Measurements from ENCODE around the gene ACTL8. TPM values are rescaled to one million over a fixed set of nuclear protein-coding genes. Genes with fewer than 3 reads are reported as not detected.

Gene ACTL8
- polyA plus RNA-seq, 4 donors = 0.03 to 0.12 TPM; not detected in 2

DNA sequence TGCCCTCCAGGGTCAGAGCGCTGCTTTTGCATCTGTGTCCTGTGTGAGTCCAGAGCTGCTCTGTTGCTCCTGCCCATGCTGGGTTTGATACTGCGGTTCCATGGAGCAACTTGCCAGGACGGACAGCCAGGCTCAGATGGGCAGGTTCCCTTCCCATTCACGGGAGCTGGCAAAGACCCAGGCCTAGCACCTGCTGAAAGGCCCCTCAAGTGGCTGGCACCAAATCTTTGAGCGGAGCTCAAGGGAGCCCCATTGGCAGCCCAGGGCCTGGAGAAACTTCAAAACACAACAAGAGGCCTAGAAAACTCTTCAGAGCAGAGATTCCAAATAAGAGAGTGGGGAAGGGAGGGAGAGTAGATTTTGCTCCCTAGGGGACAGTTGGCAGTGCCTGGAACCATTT lies 97.2 kb downstream of the ACTL8 start:
- 59 to 83% (median 66%) methylated on average over 5 of the region's 5 CpGs for WGBS, 3 donors
- Histone ChIP-seq H3K27ac (ENCODE audit: low read depth in 1 of 3, low read length in 2 of 3) (no peak overlapping the region), H3K36me3 (ENCODE audit: control insufficient read depth in 3 of 3, insufficient read depth in 2 of 3, low read depth in 1 of 3, low read length in 3 of 3) (no peaks in the 10 kb centered on the region), H3K27me3 (ENCODE audit: control insufficient read depth in 3 of 3, insufficient read depth in 3 of 3, low read length in 3 of 3) (no peaks in the 10 kb centered on the region), H3K4me1 (ENCODE audit: control insufficient read depth in 3 of 3, insufficient read depth in 2 of 3, low read depth in 1 of 3, low read length in 2 of 3) (no peaks in the 10 kb centered on the region), H3K4me3 (ENCODE audit: low read depth in 1 of 3, low read length in 3 of 3) (no peak overlapping the region), H3K9me3 (ENCODE audit: control insufficient read depth in 2 of 2, insufficient read depth in 1 of 2, low read depth in 1 of 2, low read length in 1 of 2) (no peaks in the 10 kb centered on the region)
- DNase-seq = no peak
- no peak for FAIRE-seq

DNA sequence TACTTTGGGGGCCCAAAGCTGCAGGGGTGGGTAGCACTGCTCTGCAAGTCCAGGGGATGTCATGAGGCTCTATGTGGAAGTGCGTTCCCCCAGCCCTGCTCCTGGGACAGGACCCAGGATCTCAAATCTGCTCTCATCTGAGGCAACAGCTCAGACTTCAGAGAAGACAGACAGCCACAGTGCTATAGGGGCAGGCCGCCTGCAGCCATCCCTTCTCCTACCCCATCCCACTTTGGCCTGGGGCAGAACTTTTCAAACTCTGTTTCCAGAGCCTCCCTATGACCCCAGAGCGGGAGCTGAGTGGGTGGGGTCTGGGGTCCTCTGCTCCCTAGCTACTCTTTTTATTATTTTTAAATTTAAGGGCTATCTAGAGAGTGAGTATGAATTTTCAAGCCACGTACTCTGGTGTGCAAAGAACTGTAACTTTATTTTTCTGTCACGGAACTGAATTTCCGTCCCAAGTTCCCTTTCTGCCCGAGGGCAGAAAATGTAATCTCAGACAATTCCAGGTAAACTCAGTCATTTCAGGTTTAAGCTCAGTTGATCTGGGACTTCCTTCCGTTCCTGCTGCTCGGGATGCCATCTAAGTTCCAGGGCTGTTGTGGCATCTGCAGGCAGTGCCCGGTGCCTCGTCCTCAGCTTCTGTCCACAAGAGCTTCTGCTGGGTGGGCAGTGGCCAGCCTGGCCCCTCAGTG lies 98.3 kb downstream of the ACTL8 start:
- H3K27me3 ChIP-seq (ENCODE audit: control insufficient read depth in 3 of 3, insufficient read depth in 3 of 3, low read length in 3 of 3) = no peaks in the 10 kb centered on the region
- DNase-seq (no peak), FAIRE-seq (no peak)
- H3K9me3 ChIP-seq (ENCODE audit: control insufficient read depth in 2 of 2, insufficient read depth in 1 of 2, low read depth in 1 of 2, low read length in 1 of 2) = no peaks in the 10 kb centered on the region
- no peaks in the 10 kb centered on the region for H3K4me1 ChIP-seq (ENCODE audit: control insufficient read depth in 3 of 3, insufficient read depth in 2 of 3, low read depth in 1 of 3, low read length in 2 of 3)
- no peaks in the 10 kb centered on the region for H3K36me3 ChIP-seq (ENCODE audit: control insufficient read depth in 3 of 3, insufficient read depth in 2 of 3, low read depth in 1 of 3, low read length in 3 of 3)
- 67 to 76% (median 70%) methylated on average over 11 of the region's 11 CpGs for WGBS, 3 donors
- no peak overlapping the region for H3K27ac ChIP-seq (ENCODE audit: low read depth in 1 of 3, low read length in 2 of 3)
- no peak overlapping the region for H3K4me3 ChIP-seq (ENCODE audit: low read depth in 1 of 3, low read length in 3 of 3)

DNA sequence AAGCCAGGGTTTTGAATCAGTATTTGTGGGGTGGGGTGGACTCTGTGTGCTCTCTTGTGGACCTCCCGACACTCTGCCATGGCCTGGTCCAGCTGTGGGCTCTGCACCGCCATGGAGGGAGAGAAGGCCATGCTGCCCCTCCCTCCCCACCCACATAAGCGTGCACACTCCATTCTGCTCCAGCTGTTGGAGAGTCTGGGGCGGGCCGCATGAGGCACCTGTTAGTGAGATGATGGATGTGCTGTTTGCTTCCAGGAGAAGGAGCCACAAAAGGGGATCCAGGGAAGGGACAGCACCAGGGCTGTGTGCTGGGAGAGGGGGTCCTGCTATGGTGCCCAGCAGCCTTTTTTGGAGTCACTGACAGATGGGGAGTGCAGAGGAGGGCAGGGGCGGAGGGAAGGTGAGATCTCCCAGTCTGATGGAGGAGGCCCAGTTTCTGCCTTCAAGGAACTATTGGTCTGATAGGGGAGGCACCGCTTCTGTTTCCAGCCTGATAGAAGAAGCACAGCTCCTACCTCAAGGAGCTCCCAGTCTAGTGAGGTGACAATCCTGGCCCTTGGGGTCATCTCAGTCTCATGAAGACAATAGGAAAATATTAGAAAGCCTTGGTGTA lies 101.5 kb downstream of the ACTL8 start:
- Histone ChIP-seq H3K27me3 (ENCODE audit: control insufficient read depth in 3 of 3, insufficient read depth in 3 of 3, low read length in 3 of 3) (no peaks in the 10 kb centered on the region), H3K9me3 (ENCODE audit: control insufficient read depth in 2 of 2, insufficient read depth in 1 of 2, low read depth in 1 of 2, low read length in 1 of 2) (no peaks in the 10 kb centered on the region), H3K4me3 (ENCODE audit: low read depth in 1 of 3, low read length in 3 of 3) (no peak overlapping the region), H3K4me1 (ENCODE audit: control insufficient read depth in 3 of 3, insufficient read depth in 2 of 3, low read depth in 1 of 3, low read length in 2 of 3) (no peaks in the 10 kb centered on the region), H3K36me3 (ENCODE audit: control insufficient read depth in 3 of 3, insufficient read depth in 2 of 3, low read depth in 1 of 3, low read length in 3 of 3) (no peaks in the 10 kb centered on the region), H3K27ac (ENCODE audit: low read depth in 1 of 3, low read length in 2 of 3) (no peak overlapping the region)
- DNase-seq = no peak
- no peak for FAIRE-seq
- WGBS, 3 donors = 63 to 73% (median 68%) methylated on average over 6 to 7 of the region's 7 CpGs

DNA sequence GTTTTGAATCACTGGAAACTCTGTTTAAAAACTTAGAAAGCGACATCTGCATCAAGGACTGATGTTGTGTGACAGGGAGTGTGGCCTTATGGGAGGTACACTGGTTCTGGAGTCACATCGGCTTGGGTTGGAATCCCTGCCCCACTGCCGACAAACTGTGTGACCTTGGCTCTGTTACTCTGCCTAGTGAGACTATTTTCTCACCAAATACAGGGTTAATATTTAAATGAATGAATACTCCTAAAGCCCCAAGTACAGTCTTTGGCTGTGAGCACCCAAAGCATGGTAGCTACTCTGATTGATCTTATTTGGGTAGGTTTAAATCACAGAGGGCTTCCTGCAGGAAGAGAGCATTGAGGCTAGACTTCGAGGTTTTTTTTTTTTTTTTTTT lies 102.0 kb downstream of the ACTL8 start:
- FAIRE-seq = no peak
- Histone ChIP-seq H3K27me3 (ENCODE audit: control insufficient read depth in 3 of 3, insufficient read depth in 3 of 3, low read length in 3 of 3) (no peaks in the 10 kb centered on the region), H3K27ac (ENCODE audit: low read depth in 1 of 3, low read length in 2 of 3) (no peak overlapping the region), H3K36me3 (ENCODE audit: control insufficient read depth in 3 of 3, insufficient read depth in 2 of 3, low read depth in 1 of 3, low read length in 3 of 3) (no peaks in the 10 kb centered on the region), H3K4me1 (ENCODE audit: control insufficient read depth in 3 of 3, insufficient read depth in 2 of 3, low read depth in 1 of 3, low read length in 2 of 3) (no peaks in the 10 kb centered on the region), H3K4me3 (ENCODE audit: low read depth in 1 of 3, low read length in 3 of 3) (no peak overlapping the region), H3K9me3 (ENCODE audit: control insufficient read depth in 2 of 2, insufficient read depth in 1 of 2, low read depth in 1 of 2, low read length in 1 of 2) (no peaks in the 10 kb centered on the region)
- DNase-seq = no peak
- 54 to 67% (median 56%) methylated on average over 4 of the region's 4 CpGs for WGBS, 3 donors

DNA sequence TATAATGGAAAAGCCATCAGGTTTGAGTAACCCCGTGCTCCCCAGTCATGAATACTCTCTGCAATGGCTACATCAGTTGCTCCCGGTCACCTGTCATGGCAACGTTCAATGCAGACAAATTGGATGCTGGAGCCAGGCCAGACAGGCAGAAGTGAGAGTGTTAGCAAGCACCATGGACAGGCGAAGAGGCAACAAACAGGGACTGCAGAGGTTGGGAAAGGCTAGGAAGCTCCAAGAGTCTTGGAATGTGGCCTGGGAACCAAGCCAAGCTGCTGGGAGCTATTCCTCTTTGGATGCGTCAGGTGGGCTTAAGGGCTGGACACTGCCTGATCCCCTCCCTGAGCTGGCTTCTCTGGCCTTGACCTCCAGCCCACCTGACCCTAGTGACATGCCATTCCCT lies 102.9 kb downstream of the ACTL8 start:
- H3K36me3 ChIP-seq (ENCODE audit: control insufficient read depth in 3 of 3, insufficient read depth in 2 of 3, low read depth in 1 of 3, low read length in 3 of 3) = no peaks in the 10 kb centered on the region
- H3K4me3 ChIP-seq (ENCODE audit: low read depth in 1 of 3, low read length in 3 of 3) = no peak overlapping the region
- no peaks in the 10 kb centered on the region for H3K4me1 ChIP-seq (ENCODE audit: control insufficient read depth in 3 of 3, insufficient read depth in 2 of 3, low read depth in 1 of 3, low read length in 2 of 3)
- no peak for FAIRE-seq
- no peak overlapping the region for H3K27ac ChIP-seq (ENCODE audit: low read depth in 1 of 3, low read length in 2 of 3)
- H3K9me3 ChIP-seq (ENCODE audit: control insufficient read depth in 2 of 2, insufficient read depth in 1 of 2, low read depth in 1 of 2, low read length in 1 of 2) = no peaks in the 10 kb centered on the region
- WGBS, 3 donors = 64 to 72% (median 72%) methylated on average over 5 of the region's 5 CpGs
- no peak for DNase-seq
- no peaks in the 10 kb centered on the region for H3K27me3 ChIP-seq (ENCODE audit: control insufficient read depth in 3 of 3, insufficient read depth in 3 of 3, low read length in 3 of 3)

DNA sequence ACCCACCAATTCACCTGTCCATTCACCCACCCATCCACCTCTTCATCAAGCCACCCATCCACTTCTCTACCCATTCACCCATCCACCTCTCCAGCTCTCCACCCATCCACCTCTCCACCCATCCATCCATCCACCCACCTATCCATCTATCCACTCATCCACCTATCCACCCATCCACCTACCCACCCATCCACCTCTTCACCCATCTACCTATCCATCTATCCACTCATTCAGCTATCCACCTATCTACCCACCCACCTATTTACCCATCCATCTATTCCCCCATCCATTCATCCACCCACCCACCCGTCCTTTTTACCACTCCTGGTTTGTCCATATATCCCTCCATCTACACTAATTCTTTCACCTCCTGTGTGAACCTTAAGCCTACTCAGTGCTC lies 105.7 kb downstream of the ACTL8 start:
- no peak for DNase-seq
- Histone ChIP-seq H3K36me3 (ENCODE audit: control insufficient read depth in 3 of 3, insufficient read depth in 2 of 3, low read depth in 1 of 3, low read length in 3 of 3) (no peaks in the 10 kb centered on the region), H3K4me3 (ENCODE audit: low read depth in 1 of 3, low read length in 3 of 3) (no peak overlapping the region), H3K27me3 (ENCODE audit: control insufficient read depth in 3 of 3, insufficient read depth in 3 of 3, low read length in 3 of 3) (no peaks in the 10 kb centered on the region), H3K27ac (ENCODE audit: low read depth in 1 of 3, low read length in 2 of 3) (no peak overlapping the region), H3K9me3 (ENCODE audit: control insufficient read depth in 2 of 2, insufficient read depth in 1 of 2, low read depth in 1 of 2, low read length in 1 of 2) (no peaks in the 10 kb centered on the region), H3K4me1 (ENCODE audit: control insufficient read depth in 3 of 3, insufficient read depth in 2 of 3, low read depth in 1 of 3, low read length in 2 of 3) (no peaks in the 10 kb centered on the region)
- WGBS, 3 donors = 56 to 77% (median 71%) methylated on average over 1 of the region's 1 CpG
- no peak for FAIRE-seq

DNA sequence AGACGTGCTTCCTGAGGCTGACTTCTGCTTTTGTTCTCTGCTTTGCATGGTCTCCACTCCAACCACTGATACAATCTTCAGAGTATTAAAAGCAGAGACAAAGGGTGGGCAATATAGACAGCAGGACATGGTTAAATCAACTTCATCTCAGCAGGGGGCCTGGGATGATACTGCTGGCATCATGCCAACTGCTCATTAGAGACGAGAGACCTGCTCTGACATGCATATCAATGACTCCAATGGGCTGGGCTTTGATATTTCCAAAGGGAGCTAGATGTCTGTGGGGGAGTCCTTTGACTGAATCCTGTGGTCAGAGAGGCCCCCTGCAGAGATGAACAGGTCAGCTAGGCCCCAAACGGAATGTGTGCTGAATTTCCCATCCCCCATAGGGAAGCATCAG lies 106.6 kb downstream of the ACTL8 start:
- no peaks in the 10 kb centered on the region for H3K27me3 ChIP-seq (ENCODE audit: control insufficient read depth in 3 of 3, insufficient read depth in 3 of 3, low read length in 3 of 3)
- no peak overlapping the region for H3K4me3 ChIP-seq (ENCODE audit: low read depth in 1 of 3, low read length in 3 of 3)
- H3K27ac ChIP-seq (ENCODE audit: low read depth in 1 of 3, low read length in 2 of 3) = no peak overlapping the region
- 17 to 20% (median 18%) methylated on average over 3 of the region's 3 CpGs for WGBS, 3 donors
- H3K36me3 ChIP-seq (ENCODE audit: control insufficient read depth in 3 of 3, insufficient read depth in 2 of 3, low read depth in 1 of 3, low read length in 3 of 3) = no peaks in the 10 kb centered on the region
- no peaks in the 10 kb centered on the region for H3K4me1 ChIP-seq (ENCODE audit: control insufficient read depth in 3 of 3, insufficient read depth in 2 of 3, low read depth in 1 of 3, low read length in 2 of 3)
- FAIRE-seq (no peak), DNase-seq (no peak)
- H3K9me3 ChIP-seq (ENCODE audit: control insufficient read depth in 2 of 2, insufficient read depth in 1 of 2, low read depth in 1 of 2, low read length in 1 of 2) = no peaks in the 10 kb centered on the region

DNA sequence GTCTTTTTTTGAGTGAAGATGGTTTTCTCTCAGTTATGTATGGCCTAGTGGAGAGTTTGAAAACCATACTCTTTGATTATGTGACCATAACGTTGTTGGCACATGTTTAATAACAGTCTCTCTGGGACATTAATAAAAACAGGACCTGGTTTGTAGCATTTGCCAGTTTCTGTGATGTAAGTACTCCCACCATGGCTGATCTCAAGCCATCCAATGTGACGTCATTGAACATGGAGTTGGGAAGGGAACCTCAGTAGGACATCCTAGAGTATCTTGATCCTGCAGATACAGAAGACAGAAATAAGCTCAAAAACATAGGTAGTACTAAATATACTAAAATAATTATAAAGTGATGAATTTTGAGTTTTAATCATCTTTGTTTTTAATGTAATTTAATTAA lies 107.0 kb downstream of the ACTL8 start:
- 50 to 62% (median 58%) methylated on average over 2 of the region's 2 CpGs for WGBS, 3 donors

More for the DNA sequence above, 107.0 kb downstream of the ACTL8 start:
- DNase-seq (no peak), FAIRE-seq (no peak)
- no peaks in the 10 kb centered on the region for H3K27me3 ChIP-seq (ENCODE audit: control insufficient read depth in 3 of 3, insufficient read depth in 3 of 3, low read length in 3 of 3)
- H3K4me1 ChIP-seq (ENCODE audit: control insufficient read depth in 3 of 3, insufficient read depth in 2 of 3, low read depth in 1 of 3, low read length in 2 of 3) = no peaks in the 10 kb centered on the region
- H3K27ac ChIP-seq (ENCODE audit: low read depth in 1 of 3, low read length in 2 of 3) = no peak overlapping the region
- no peak overlapping the region for H3K4me3 ChIP-seq (ENCODE audit: low read depth in 1 of 3, low read length in 3 of 3)
- peaks cover 0 to under 1% of the 10 kb centered on the region in 2 donors for H3K9me3 ChIP-seq (ENCODE audit: control insufficient read depth in 2 of 2, insufficient read depth in 1 of 2, low read depth in 1 of 2, low read length in 1 of 2)
- no peaks in the 10 kb centered on the region for H3K36me3 ChIP-seq (ENCODE audit: control insufficient read depth in 3 of 3, insufficient read depth in 2 of 3, low read depth in 1 of 3, low read length in 3 of 3)
